HG03520 (cell line): ENCODE results near the gene STARD5.

Source experiments
- ATAC-seq: cut with Tn5 transposase; IDR thresholded peaks from one replicate; pipeline ENCODE4 v1.9.1; 2021; ENCODE audit warnings: mild to moderate bottlenecking, moderate library complexity; ENCODE audit not compliant: unreplicated experiment

The STARD5 gene

GRCh38 chr15:81259760-81260298 is 64.1 kb downstream of the STARD5 start:
- ATAC-seq, result no peak
